Breast epithelium (tissue), 4 donors: Measurements from ENCODE around the gene DBP. TPM values are rescaled to one million over a fixed set of nuclear protein-coding genes. Genes with fewer than 3 reads are reported as not detected.
"Not testable (repeated sequence)": the region's sequence is repeated elsewhere in the genome, so short reads cannot be mapped to it uniquely, and the experiment has no call there.

Experiments used
- DNase-seq, 2 donors: peaks; one replicate each; pipeline ENCODE4 v3.0.0-alpha.2; 2019; ENCODE audit warnings: low spot score in 2 of 2
- H3K27ac ChIP-seq, 2 donors: fragments of 200-600 bp; sonication (generic) in 1 of 2; one replicate each; pipeline ENCODE4 v1.5.1; 2016 to 2019; ENCODE audit warnings: mild to moderate bottlenecking in 1 of 2
- H3K27me3 ChIP-seq, 2 donors: fragments of 200-600 bp; sonication (generic) in 1 of 2; one replicate each; pipeline versions ENCODE4 v1.5.1 to v1.6.0; 2017 to 2019; ENCODE audit warnings: control low read depth in 1 of 2, mild to moderate bottlenecking in 1 of 2
- H3K36me3 ChIP-seq: fragments of 200-600 bp; one replicate; pipeline ENCODE4 v1.5.1; 2019
- H3K4me1 ChIP-seq, 2 donors: fragments of 200-600 bp; sonication (generic); one replicate each; pipeline ENCODE4 v1.5.1; 2016 to 2019; ENCODE audit warnings: control low read depth in 1 of 2
- H3K4me3 ChIP-seq, 3 donors: fragments of 200-600 bp; sonication (generic); 1 replicate in 2 of 3; 2 replicates in 1 of 3; pipeline ENCODE4 v1.5.1; 2016 to 2019; ENCODE audit warnings: mild to moderate bottlenecking in 3 of 3, moderate library complexity in 2 of 3
- H3K9me3 ChIP-seq, 2 donors: fragments of 200-600 bp; sonication (generic) in 1 of 2; one replicate each; pipeline ENCODE4 v1.5.1; 2016 to 2019; ENCODE audit warnings: control low read depth in 1 of 2
- CTCF ChIP-seq, 3 donors: fragments of 450-650 bp; IDR thresholded peaks; one replicate each; pipeline ENCODE4 v1.5.1; 2016 to 2017; ENCODE audit warnings: antibody characterized with exemption in 3 of 3, mild to moderate bottlenecking in 3 of 3, moderate library complexity in 3 of 3
- POLR2A ChIP-seq: fragments of 450-650 bp; IDR thresholded peaks from one replicate; pipeline ENCODE4 v1.6.1; 2016; ENCODE audit warnings: antibody characterized with exemption, mild to moderate bottlenecking, moderate library complexity
- POLR2AphosphoS5 ChIP-seq, 3 donors: sonication (generic); formaldehyde crosslinking; IDR thresholded peaks; one replicate each; pipeline ENCODE4 v1.6.1; 2017; ENCODE audit warnings: antibody characterized with exemption in 3 of 3
- intact Hi-C: fragments of 100-400 bp; cut with DNase I; formaldehyde crosslinking; loops from one replicate; pipeline ENCODE4 v1.15.1; 2023; ENCODE audit warnings: low total_unique reads
- total RNA-seq, 3 donors: library from RNA; depleted of rRNA; stranded (reverse); fragments of >200 nt; gene quantifications; one replicate each; pipeline ENCODE4 v1.1.0, GENCODE V29; 2016

Gene DBP
- total RNA-seq, 3 donors from 2014 or later = 3.9 to 10.8 (median 5.0) TPM

- Histone ChIP-seq H3K4me1 (peaks cover 0 to 7% of the 10 kb centered on the region in 2 donors), H3K9me3 (no peaks in the 10 kb centered on the region), H3K27me3 (no peaks in the 10 kb centered on the region), H3K4me3 (peak overlapping the region in 2 of 3 donors; percentile 77 to 88), H3K36me3 (no peaks in the 10 kb centered on the region), H3K27ac (peak overlapping the region; percentile 99)
- intact Hi-C loops = no loop called here
- TF ChIP-seq POLR2AphosphoS5 (IDR thresholded peaks at IDR 0.05) (no peak), POLR2A (no peak), CTCF (IDR thresholded peaks at IDR 0.05) (no peak)
- no peak for DNase-seq
These were observed 3.8 kb downstream of the DBP start for GRCh38 chr19:48633148-48634035.

GRCh38 chr19:48632692-48633147 is 4.5 kb downstream of the DBP start:
- no peaks in the 10 kb centered on the region for H3K9me3 ChIP-seq
- peaks cover 0 to 7% of the 10 kb centered on the region in 2 donors for H3K4me1 ChIP-seq
- intact Hi-C loops = no loop called here
- H3K4me3 ChIP-seq = no peak overlapping the region
- H3K36me3 ChIP-seq = no peaks in the 10 kb centered on the region
- no peak for DNase-seq
- no peak for TF ChIP-seq POLR2A
- no peak for TF ChIP-seq POLR2AphosphoS5 (IDR thresholded peaks at IDR 0.05)
- no peak for TF ChIP-seq CTCF (IDR thresholded peaks at IDR 0.05)
- peak overlapping the region; percentile 99 for H3K27ac ChIP-seq
- H3K27me3 ChIP-seq = no peaks in the 10 kb centered on the region

GRCh38 chr19:48632286-48632685 is 4.9 kb downstream of the DBP start:
- H3K36me3 ChIP-seq, H3K27me3 ChIP-seq, DNase-seq, intact Hi-C loops, H3K9me3 ChIP-seq, H3K4me3 ChIP-seq, H3K4me1 ChIP-seq: not testable (repeated sequence)
- H3K27ac ChIP-seq = peak overlapping the region in 1 of 2 donors; percentile 99

- peak overlapping the region in 1 of 2 donors; percentile 69 for H3K27ac ChIP-seq
- TF ChIP-seq CTCF (IDR thresholded peaks at IDR 0.05) (no peak), POLR2A (no peak), POLR2AphosphoS5 (IDR thresholded peaks at IDR 0.05) (no peak)
- no peaks in the 10 kb centered on the region for H3K9me3 ChIP-seq
- no peak for DNase-seq
- no peaks in the 10 kb centered on the region for H3K36me3 ChIP-seq
- H3K27me3 ChIP-seq = no peaks in the 10 kb centered on the region
- no peak overlapping the region for H3K4me3 ChIP-seq
- intact Hi-C loops = no loop called here
- peaks cover 0 to 7% of the 10 kb centered on the region in 2 donors for H3K4me1 ChIP-seq
These were observed 6.0 kb downstream of the DBP start for GRCh38 chr19:48631225-48631624.

GRCh38 chr19:48630296-48631063 is 6.7 kb downstream of the DBP start:
- no peaks in the 10 kb centered on the region for H3K27me3 ChIP-seq
- DNase-seq = no peak
- no peaks in the 10 kb centered on the region for H3K9me3 ChIP-seq
- peak overlapping the region in 1 of 2 donors; percentile 69 for H3K27ac ChIP-seq
- peaks cover 0 to 7% of the 10 kb centered on the region in 2 donors for H3K4me1 ChIP-seq
- no peaks in the 10 kb centered on the region for H3K36me3 ChIP-seq
- TF ChIP-seq POLR2A = no peak
- peak in 1 of 3 donors; percentile 20 for TF ChIP-seq POLR2AphosphoS5 (IDR thresholded peaks at IDR 0.05)
- TF ChIP-seq CTCF (IDR thresholded peaks at IDR 0.05) = no peak
- no peak overlapping the region for H3K4me3 ChIP-seq
- intact Hi-C loops = no loop called here
